Hair follicle dermal papilla cell (primary cell): ENCODE results near the gene RELCH. TPM values are rescaled to one million over a fixed set of nuclear protein-coding genes. Genes with fewer than 3 reads are reported as not detected.

Experiments
- small RNA-seq: library from RNA; depleted of rRNA; stranded (forward); fragments of <200 nt; gene quantifications from one replicate; pipeline ENCODE3, GENCODE V24; 2012
- total RNA-seq: library from RNA; depleted of rRNA; stranded (reverse); fragments of >200 nt; gene quantifications from 2 replicates; pipeline ENCODE4 v1.2.3, GENCODE V29; 2012

RELCH gene, protein sequence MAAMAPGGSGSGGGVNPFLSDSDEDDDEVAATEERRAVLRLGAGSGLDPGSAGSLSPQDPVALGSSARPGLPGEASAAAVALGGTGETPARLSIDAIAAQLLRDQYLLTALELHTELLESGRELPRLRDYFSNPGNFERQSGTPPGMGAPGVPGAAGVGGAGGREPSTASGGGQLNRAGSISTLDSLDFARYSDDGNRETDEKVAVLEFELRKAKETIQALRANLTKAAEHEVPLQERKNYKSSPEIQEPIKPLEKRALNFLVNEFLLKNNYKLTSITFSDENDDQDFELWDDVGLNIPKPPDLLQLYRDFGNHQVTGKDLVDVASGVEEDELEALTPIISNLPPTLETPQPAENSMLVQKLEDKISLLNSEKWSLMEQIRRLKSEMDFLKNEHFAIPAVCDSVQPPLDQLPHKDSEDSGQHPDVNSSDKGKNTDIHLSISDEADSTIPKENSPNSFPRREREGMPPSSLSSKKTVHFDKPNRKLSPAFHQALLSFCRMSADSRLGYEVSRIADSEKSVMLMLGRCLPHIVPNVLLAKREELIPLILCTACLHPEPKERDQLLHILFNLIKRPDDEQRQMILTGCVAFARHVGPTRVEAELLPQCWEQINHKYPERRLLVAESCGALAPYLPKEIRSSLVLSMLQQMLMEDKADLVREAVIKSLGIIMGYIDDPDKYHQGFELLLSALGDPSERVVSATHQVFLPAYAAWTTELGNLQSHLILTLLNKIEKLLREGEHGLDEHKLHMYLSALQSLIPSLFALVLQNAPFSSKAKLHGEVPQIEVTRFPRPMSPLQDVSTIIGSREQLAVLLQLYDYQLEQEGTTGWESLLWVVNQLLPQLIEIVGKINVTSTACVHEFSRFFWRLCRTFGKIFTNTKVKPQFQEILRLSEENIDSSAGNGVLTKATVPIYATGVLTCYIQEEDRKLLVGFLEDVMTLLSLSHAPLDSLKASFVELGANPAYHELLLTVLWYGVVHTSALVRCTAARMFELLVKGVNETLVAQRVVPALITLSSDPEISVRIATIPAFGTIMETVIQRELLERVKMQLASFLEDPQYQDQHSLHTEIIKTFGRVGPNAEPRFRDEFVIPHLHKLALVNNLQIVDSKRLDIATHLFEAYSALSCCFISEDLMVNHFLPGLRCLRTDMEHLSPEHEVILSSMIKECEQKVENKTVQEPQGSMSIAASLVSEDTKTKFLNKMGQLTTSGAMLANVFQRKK
- total RNA-seq = 38.3 and 42.0 TPM in 2 replicates

GRCh38 chr18:62186774-62187542 lies at the start of gene RELCH, which contains the start of gene PIGN:
Gene RELCH (plus strand): TSS chr18:62187255. CDS start chr18:62187506, 251 bp downstream.
Gene PIGN (minus strand): TSS chr18:62187056. CDS start chr18:62161353, 25,703 bp downstream.

DNA sequence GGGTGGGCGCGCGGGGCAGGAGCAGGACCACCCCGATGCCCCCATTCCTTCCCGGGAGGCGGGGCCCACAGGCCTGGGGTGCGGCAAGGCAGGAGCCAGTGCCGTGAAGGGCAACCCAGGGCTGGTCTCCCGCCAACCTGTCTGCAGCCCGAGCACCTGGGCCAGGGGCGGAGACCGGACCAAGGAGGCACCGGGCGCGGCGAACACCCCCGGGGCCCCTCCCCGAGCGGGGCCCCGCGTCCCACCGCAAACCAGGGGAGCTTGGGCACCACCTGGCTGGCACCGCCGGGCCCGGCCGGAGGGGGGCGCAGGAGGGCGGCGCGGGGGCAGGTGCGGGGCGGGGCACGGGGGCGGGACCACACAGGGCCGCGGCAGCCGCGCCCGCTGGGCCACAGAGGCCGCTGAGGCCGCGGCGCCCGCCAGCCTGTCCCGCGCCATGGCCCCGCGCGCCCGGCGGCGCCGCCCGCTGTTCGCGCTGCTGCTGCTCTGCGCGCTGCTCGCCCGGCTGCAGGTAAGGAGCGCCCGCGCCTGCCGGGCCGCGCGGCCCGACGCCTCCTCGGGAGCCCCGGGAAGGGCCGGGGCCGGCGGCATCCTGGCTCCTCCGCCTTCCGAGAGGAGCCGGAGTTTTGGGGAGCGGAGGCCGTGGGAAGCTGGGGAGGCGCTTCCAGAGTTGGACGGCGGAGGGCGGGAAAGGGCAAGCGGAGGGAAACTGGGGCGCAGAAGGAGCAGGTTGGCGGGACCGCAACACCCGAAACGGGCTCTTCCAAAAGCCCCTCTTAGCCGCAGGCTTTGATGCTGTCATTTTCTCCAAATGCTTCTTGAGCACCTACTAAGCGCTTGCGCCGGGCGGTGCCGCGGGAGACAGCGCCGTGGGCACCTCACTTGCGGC lies 138.1 kb downstream of the RELCH start, which contains the start of gene TNFRSF11A:
TNFRSF11A (plus strand) TSS at position 394 of the 889 bp plus-strand sequence; CDS start at position 437, 43 bp downstream.

Small RNA genes lying within 50 kb of the gene (small RNA-seq; reads per million reads assigned to genes)
- not detected for gene RF00019

Other genes with a start within 250 kb of the RELCH start
- 37.9 and 41.2 TPM in 2 replicates for gene PIGN, start 199 bp upstream of the RELCH start, total RNA-seq
- 0.12 and 0.16 TPM in 2 replicates for gene TNFRSF11A, start 138.1 kb downstream of the RELCH start, total RNA-seq